ENCODE data around the gene EPB41L2.
A peak's percentile ranks its signal among the peaks of the same experiment; 100 is the strongest.

Gene EPB41L2

GRCh38 chr6:130961148-130961547 is 101.9 kb downstream of the EPB41L2 start:
- H3K36me3 ChIP-seq (ENCODE audit: control insufficient read depth in 2 of 2, insufficient read depth in 2 of 2, low read length in 2 of 2): no peaks in the 10 kb centered on the region

GRCh38 chr6:130959951-130960350 is 103.1 kb downstream of the EPB41L2 start:
- H3K27ac ChIP-seq (ENCODE audit: low read depth in 2 of 2, low read length in 2 of 2): no peak overlapping the region
- H3K9me3 ChIP-seq (ENCODE audit: control insufficient read depth in 2 of 2, low read length in 2 of 2): no peaks in the 10 kb centered on the region
- no peak overlapping the region for H3K4me3 ChIP-seq (ENCODE audit: low read length in 2 of 2)
- H3K36me3 ChIP-seq (ENCODE audit: control insufficient read depth in 2 of 2, insufficient read depth in 2 of 2, low read length in 2 of 2): no peaks in the 10 kb centered on the region
- no peak overlapping the region for H3K9ac ChIP-seq (ENCODE audit: low read depth in 1 of 2, low read length in 2 of 2)
- peaks cover 0 to 4% of the 10 kb centered on the region in 2 donors for H3K4me1 ChIP-seq (ENCODE audit: control insufficient read depth in 2 of 2, insufficient read depth in 2 of 2, low read length in 2 of 2)
- H3K27me3 ChIP-seq (ENCODE audit: control insufficient read depth in 2 of 2, insufficient read depth in 2 of 2, low read length in 2 of 2): no peaks in the 10 kb centered on the region

More at GRCh38 chr6:130961148-130961547, 101.9 kb downstream of the EPB41L2 start:
- no peaks in the 10 kb centered on the region for H3K9me3 ChIP-seq (ENCODE audit: control insufficient read depth in 2 of 2, low read length in 2 of 2)
- no peaks in the 10 kb centered on the region for H3K27me3 ChIP-seq (ENCODE audit: control insufficient read depth in 2 of 2, insufficient read depth in 2 of 2, low read length in 2 of 2)
- H3K27ac ChIP-seq (ENCODE audit: low read depth in 2 of 2, low read length in 2 of 2): no peak overlapping the region
- no peak overlapping the region for H3K9ac ChIP-seq (ENCODE audit: low read depth in 1 of 2, low read length in 2 of 2)
- H3K4me1 ChIP-seq (ENCODE audit: control insufficient read depth in 2 of 2, insufficient read depth in 2 of 2, low read length in 2 of 2): peaks cover 0 to 1% of the 10 kb centered on the region in 2 donors
- no peak overlapping the region for H3K4me3 ChIP-seq (ENCODE audit: low read length in 2 of 2)

GRCh38 chr6:130958468-130958867 is 104.6 kb downstream of the EPB41L2 start:
- H3K27me3 ChIP-seq (ENCODE audit: control insufficient read depth in 2 of 2, insufficient read depth in 2 of 2, low read length in 2 of 2): no peaks in the 10 kb centered on the region
- no peak overlapping the region for H3K4me3 ChIP-seq (ENCODE audit: low read length in 2 of 2)
- H3K9ac ChIP-seq (ENCODE audit: low read depth in 1 of 2, low read length in 2 of 2): no peak overlapping the region
- peaks cover 0 to 3% of the 10 kb centered on the region in 2 donors for H3K36me3 ChIP-seq (ENCODE audit: control insufficient read depth in 2 of 2, insufficient read depth in 2 of 2, low read length in 2 of 2)
- peaks cover 0 to 4% of the 10 kb centered on the region in 2 donors for H3K4me1 ChIP-seq (ENCODE audit: control insufficient read depth in 2 of 2, insufficient read depth in 2 of 2, low read length in 2 of 2)
- no peak overlapping the region for H3K27ac ChIP-seq (ENCODE audit: low read depth in 2 of 2, low read length in 2 of 2)
- no peaks in the 10 kb centered on the region for H3K9me3 ChIP-seq (ENCODE audit: control insufficient read depth in 2 of 2, low read length in 2 of 2)

GRCh38 chr6:130955755-130956154 is 107.3 kb downstream of the EPB41L2 start:
- Histone ChIP-seq H3K9ac (ENCODE audit: low read depth in 1 of 2, low read length in 2 of 2) (no peak overlapping the region), H3K9me3 (ENCODE audit: control insufficient read depth in 2 of 2, low read length in 2 of 2) (no peaks in the 10 kb centered on the region), H3K27me3 (ENCODE audit: control insufficient read depth in 2 of 2, insufficient read depth in 2 of 2, low read length in 2 of 2) (no peaks in the 10 kb centered on the region), H3K27ac (ENCODE audit: low read depth in 2 of 2, low read length in 2 of 2) (no peak overlapping the region), H3K4me1 (ENCODE audit: control insufficient read depth in 2 of 2, insufficient read depth in 2 of 2, low read length in 2 of 2) (peaks cover 0 to 4% of the 10 kb centered on the region in 2 donors), H3K4me3 (ENCODE audit: low read length in 2 of 2) (no peak overlapping the region), H3K36me3 (ENCODE audit: control insufficient read depth in 2 of 2, insufficient read depth in 2 of 2, low read length in 2 of 2) (peaks cover 0 to 3% of the 10 kb centered on the region in 2 donors)

GRCh38 chr6:130949553-130949952 is 113.5 kb downstream of the EPB41L2 start:
- peaks cover 5 to 7% of the 10 kb centered on the region in 2 donors for H3K4me1 ChIP-seq (ENCODE audit: control insufficient read depth in 2 of 2, insufficient read depth in 2 of 2, low read length in 2 of 2)
- peaks cover 0 to 3% of the 10 kb centered on the region in 2 donors for H3K36me3 ChIP-seq (ENCODE audit: control insufficient read depth in 2 of 2, insufficient read depth in 2 of 2, low read length in 2 of 2)
- no peaks in the 10 kb centered on the region for H3K27me3 ChIP-seq (ENCODE audit: control insufficient read depth in 2 of 2, insufficient read depth in 2 of 2, low read length in 2 of 2)
- no peak overlapping the region for H3K27ac ChIP-seq (ENCODE audit: low read depth in 2 of 2, low read length in 2 of 2)
- H3K9me3 ChIP-seq (ENCODE audit: control insufficient read depth in 2 of 2, low read length in 2 of 2): no peaks in the 10 kb centered on the region
- H3K4me3 ChIP-seq (ENCODE audit: low read length in 2 of 2): no peak overlapping the region
- no peak overlapping the region for H3K9ac ChIP-seq (ENCODE audit: low read depth in 1 of 2, low read length in 2 of 2)

GRCh38 chr6:130947464-130947863 is 115.6 kb downstream of the EPB41L2 start:
- no peaks in the 10 kb centered on the region for H3K36me3 ChIP-seq (ENCODE audit: control insufficient read depth in 2 of 2, insufficient read depth in 2 of 2, low read length in 2 of 2)
- H3K27me3 ChIP-seq (ENCODE audit: control insufficient read depth in 2 of 2, insufficient read depth in 2 of 2, low read length in 2 of 2): no peaks in the 10 kb centered on the region
- no peak overlapping the region for H3K9ac ChIP-seq (ENCODE audit: low read depth in 1 of 2, low read length in 2 of 2)
- no peaks in the 10 kb centered on the region for H3K9me3 ChIP-seq (ENCODE audit: control insufficient read depth in 2 of 2, low read length in 2 of 2)
- H3K27ac ChIP-seq (ENCODE audit: low read depth in 2 of 2, low read length in 2 of 2): no peak overlapping the region
- H3K4me1 ChIP-seq (ENCODE audit: control insufficient read depth in 2 of 2, insufficient read depth in 2 of 2, low read length in 2 of 2): peaks cover 9 to 12% of the 10 kb centered on the region in 2 donors
- H3K4me3 ChIP-seq (ENCODE audit: low read length in 2 of 2): no peak overlapping the region

GRCh38 chr6:130946076-130946475 is 117.0 kb downstream of the EPB41L2 start:
- Histone ChIP-seq H3K4me3 (ENCODE audit: low read length in 2 of 2) (no peak overlapping the region), H3K36me3 (ENCODE audit: control insufficient read depth in 2 of 2, insufficient read depth in 2 of 2, low read length in 2 of 2) (no peaks in the 10 kb centered on the region), H3K27ac (ENCODE audit: low read depth in 2 of 2, low read length in 2 of 2) (no peak overlapping the region), H3K4me1 (ENCODE audit: control insufficient read depth in 2 of 2, insufficient read depth in 2 of 2, low read length in 2 of 2) (peaks cover 9 to 12% of the 10 kb centered on the region in 2 donors), H3K9me3 (ENCODE audit: control insufficient read depth in 2 of 2, low read length in 2 of 2) (no peaks in the 10 kb centered on the region), H3K9ac (ENCODE audit: low read depth in 1 of 2, low read length in 2 of 2) (no peak overlapping the region), H3K27me3 (ENCODE audit: control insufficient read depth in 2 of 2, insufficient read depth in 2 of 2, low read length in 2 of 2) (no peaks in the 10 kb centered on the region)

GRCh38 chr6:130945401-130945919 is 117.6 kb downstream of the EPB41L2 start:
- Histone ChIP-seq H3K9ac (ENCODE audit: low read depth in 1 of 2, low read length in 2 of 2) (no peak overlapping the region), H3K27ac (ENCODE audit: low read depth in 2 of 2, low read length in 2 of 2) (no peak overlapping the region), H3K4me3 (ENCODE audit: low read length in 2 of 2) (no peak overlapping the region), H3K9me3 (ENCODE audit: control insufficient read depth in 2 of 2, low read length in 2 of 2) (no peaks in the 10 kb centered on the region), H3K36me3 (ENCODE audit: control insufficient read depth in 2 of 2, insufficient read depth in 2 of 2, low read length in 2 of 2) (no peaks in the 10 kb centered on the region), H3K27me3 (ENCODE audit: control insufficient read depth in 2 of 2, insufficient read depth in 2 of 2, low read length in 2 of 2) (no peaks in the 10 kb centered on the region), H3K4me1 (ENCODE audit: control insufficient read depth in 2 of 2, insufficient read depth in 2 of 2, low read length in 2 of 2) (peaks cover 9 to 12% of the 10 kb centered on the region in 2 donors)

- no peak overlapping the region for H3K4me3 ChIP-seq (ENCODE audit: low read length in 2 of 2)
- no peak overlapping the region for H3K27ac ChIP-seq (ENCODE audit: low read depth in 2 of 2, low read length in 2 of 2)
- H3K9ac ChIP-seq (ENCODE audit: low read depth in 1 of 2, low read length in 2 of 2): no peak overlapping the region
- no peaks in the 10 kb centered on the region for H3K36me3 ChIP-seq (ENCODE audit: control insufficient read depth in 2 of 2, insufficient read depth in 2 of 2, low read length in 2 of 2)
- peaks cover 9 to 12% of the 10 kb centered on the region in 2 donors for H3K4me1 ChIP-seq (ENCODE audit: control insufficient read depth in 2 of 2, insufficient read depth in 2 of 2, low read length in 2 of 2)
- no peaks in the 10 kb centered on the region for H3K27me3 ChIP-seq (ENCODE audit: control insufficient read depth in 2 of 2, insufficient read depth in 2 of 2, low read length in 2 of 2)
- H3K9me3 ChIP-seq (ENCODE audit: control insufficient read depth in 2 of 2, low read length in 2 of 2): no peaks in the 10 kb centered on the region
These were observed 118.6 kb downstream of the EPB41L2 start for GRCh38 chr6:130944486-130944885.

- Histone ChIP-seq H3K27ac (ENCODE audit: low read depth in 2 of 2, low read length in 2 of 2) (peak overlapping the region in 1 of 2 donors; percentile 31), H3K4me1 (ENCODE audit: control insufficient read depth in 2 of 2, insufficient read depth in 2 of 2, low read length in 2 of 2) (peaks cover 9 to 12% of the 10 kb centered on the region in 2 donors), H3K36me3 (ENCODE audit: control insufficient read depth in 2 of 2, insufficient read depth in 2 of 2, low read length in 2 of 2) (no peaks in the 10 kb centered on the region), H3K27me3 (ENCODE audit: control insufficient read depth in 2 of 2, insufficient read depth in 2 of 2, low read length in 2 of 2) (no peaks in the 10 kb centered on the region), H3K9me3 (ENCODE audit: control insufficient read depth in 2 of 2, low read length in 2 of 2) (no peaks in the 10 kb centered on the region), H3K9ac (ENCODE audit: low read depth in 1 of 2, low read length in 2 of 2) (no peak overlapping the region), H3K4me3 (ENCODE audit: low read length in 2 of 2) (no peak overlapping the region)
These were observed 119.3 kb downstream of the EPB41L2 start for GRCh38 chr6:130943738-130944137.

All from mucosa of rectum (tissue), 2 donors.